ENCODE results near the gene PSMC3. TPM values are rescaled to one million over a fixed set of nuclear protein-coding genes. Genes with fewer than 3 reads are reported as not detected.

PSMC3 gene
- total and polyA plus RNA-seq, 2 of the 13 experiments (the other 11 are each of a cell fraction or from before 2014, with no cell fraction given), result 75.8 to 214 TPM

DNA sequence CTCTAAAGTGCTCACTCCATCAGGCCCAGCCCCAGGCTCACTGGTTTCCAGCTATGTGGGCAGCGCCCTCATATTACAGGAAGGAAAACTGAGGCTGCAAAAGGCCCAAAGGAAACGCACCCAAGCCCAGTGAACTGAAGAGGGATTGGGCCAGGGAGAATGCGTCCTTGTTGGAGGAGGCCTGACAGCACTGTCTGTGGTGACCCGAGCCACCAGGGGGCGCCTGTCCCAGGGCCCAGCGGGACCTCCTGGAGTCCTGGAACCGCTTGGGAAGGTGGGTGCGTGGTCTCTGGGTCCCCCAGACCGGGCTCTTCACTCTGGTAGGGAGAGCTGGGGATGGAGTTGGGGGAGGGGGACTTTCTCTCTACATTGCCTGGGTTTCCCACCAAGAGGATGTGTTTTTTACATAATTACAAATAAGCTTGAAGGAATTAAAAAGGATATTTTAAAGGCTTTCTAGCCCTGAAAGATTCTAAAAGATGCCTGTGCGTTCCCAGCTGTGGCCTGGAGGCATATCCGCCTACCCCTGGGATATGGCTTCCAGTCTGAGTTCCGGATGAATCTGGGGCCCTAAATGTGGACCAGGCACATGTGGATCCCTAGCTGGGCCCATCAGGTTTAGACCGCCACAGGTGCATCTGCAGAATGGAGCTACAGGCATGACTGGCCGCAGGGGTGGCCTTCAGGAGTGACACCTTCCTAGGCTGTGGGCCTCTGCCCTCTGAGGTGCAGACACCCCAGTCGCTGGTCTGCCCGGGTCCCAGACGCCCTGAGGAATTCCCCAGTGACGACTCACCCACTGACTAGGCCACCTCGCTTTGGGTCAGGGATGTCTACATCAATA, 52.1 kb downstream of the PSMC3 start (continued):
- TF ChIP-seq RBFOX2 (IDR thresholded peaks at IDR 0.05; ENCODE audit: low read depth, low read length) (no peak), ZNF616 (CRISPR knock-in tag; IDR thresholded peaks at IDR 0.05; ENCODE audit: low read depth) (no peak), ZNF558 (CRISPR knock-in tag; IDR thresholded peaks at IDR 0.05; ENCODE audit: borderline replicate concordance) (no peak), DNMT3B (CRISPR knock-in tag; conservative IDR thresholded peaks at IDR 0.05) (no peak), RFX5 (IDR thresholded peaks at IDR 0.05; ENCODE audit: low read depth, low read length) (no peak), ZFP90 (CRISPR knock-in tag; IDR thresholded peaks at IDR 0.05; ENCODE audit: borderline replicate concordance) (no peak), ZIK1 (CRISPR knock-in tag; IDR thresholded peaks at IDR 0.05; ENCODE audit: borderline replicate concordance, low read depth) (no peak), MTF2 (CRISPR knock-in tag; IDR thresholded peaks at IDR 0.05; ENCODE audit: borderline replicate concordance) (no peak), KLF12 (CRISPR knock-in tag; IDR thresholded peaks at IDR 0.05; ENCODE audit: borderline replicate concordance) (no peak), ZBTB49 (CRISPR knock-in tag; IDR thresholded peaks at IDR 0.05; ENCODE audit: borderline replicate concordance) (no peak), ZSCAN21 (CRISPR knock-in tag; IDR thresholded peaks at IDR 0.05; ENCODE audit: borderline replicate concordance) (no peak), SOX13 (IDR thresholded peaks at IDR 0.05) (no peak), SOX13 (CRISPR knock-in tag; conservative IDR thresholded peaks at IDR 0.05 in 1 of 2, IDR thresholded peaks at IDR 0.05 in 1 of 2) (no peak), NPAS2 (CRISPR knock-in tag; IDR thresholded peaks at IDR 0.05; ENCODE audit: borderline replicate concordance) (no peak), CENPBD1 (CRISPR knock-in tag; IDR thresholded peaks at IDR 0.05; ENCODE audit: borderline replicate concordance, low read depth) (no peak), SP1 (IDR thresholded peaks at IDR 0.05) (no peak), SP1 (CRISPR knock-in tag; IDR thresholded peaks at IDR 0.05) (no peak), TCF7L2 (IDR thresholded peaks at IDR 0.05; ENCODE audit: low read depth, low read length) (no peak)
- TF ChIP-seq, protein P1, sequence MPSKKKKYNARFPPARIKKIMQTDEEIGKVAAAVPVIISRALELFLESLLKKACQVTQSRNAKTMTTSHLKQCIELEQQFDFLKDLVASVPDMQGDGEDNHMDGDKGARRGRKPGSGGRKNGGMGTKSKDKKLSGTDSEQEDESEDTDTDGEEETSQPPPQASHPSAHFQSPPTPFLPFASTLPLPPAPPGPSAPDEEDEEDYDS (CRISPR knock-in tag; IDR thresholded peaks at IDR 0.05), result no peak
- TF ChIP-seq, protein P2, sequence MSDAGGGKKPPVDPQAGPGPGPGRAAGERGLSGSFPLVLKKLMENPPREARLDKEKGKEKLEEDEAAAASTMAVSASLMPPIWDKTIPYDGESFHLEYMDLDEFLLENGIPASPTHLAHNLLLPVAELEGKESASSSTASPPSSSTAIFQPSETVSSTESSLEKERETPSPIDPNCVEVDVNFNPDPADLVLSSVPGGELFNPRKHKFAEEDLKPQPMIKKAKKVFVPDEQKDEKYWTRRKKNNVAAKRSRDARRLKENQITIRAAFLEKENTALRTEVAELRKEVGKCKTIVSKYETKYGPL (CRISPR knock-in tag; IDR thresholded peaks at IDR 0.05), result no peak
- TF ChIP-seq, protein P3, sequence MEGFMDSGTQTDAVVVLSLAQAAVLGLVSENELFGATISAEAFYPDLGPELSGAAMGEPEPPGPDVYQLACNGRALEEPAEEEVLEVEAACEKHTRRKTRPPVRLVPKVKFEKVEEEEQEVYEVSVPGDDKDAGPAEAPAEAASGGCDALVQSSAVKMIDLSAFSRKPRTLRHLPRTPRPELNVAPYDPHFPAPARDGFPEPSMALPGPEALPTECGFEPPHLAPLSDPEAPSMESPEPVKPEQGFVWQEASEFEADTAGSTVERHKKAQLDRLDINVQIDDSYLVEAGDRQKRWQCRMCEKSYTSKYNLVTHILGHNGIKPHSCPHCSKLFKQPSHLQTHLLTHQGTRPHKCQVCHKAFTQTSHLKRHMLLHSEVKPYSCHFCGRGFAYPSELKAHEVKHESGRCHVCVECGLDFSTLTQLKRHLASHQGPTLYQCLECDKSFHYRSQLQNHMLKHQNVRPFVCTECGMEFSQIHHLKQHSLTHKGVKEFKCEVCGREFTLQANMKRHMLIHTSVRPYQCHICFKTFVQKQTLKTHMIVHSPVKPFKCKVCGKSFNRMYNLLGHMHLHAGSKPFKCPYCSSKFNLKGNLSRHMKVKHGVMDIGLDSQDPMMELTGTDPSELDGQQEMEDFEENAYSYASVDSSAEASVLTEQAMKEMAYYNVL (CRISPR knock-in tag; IDR thresholded peaks at IDR 0.05; ENCODE audit: borderline replicate concordance), result no peak
- TF ChIP-seq, protein P4, sequence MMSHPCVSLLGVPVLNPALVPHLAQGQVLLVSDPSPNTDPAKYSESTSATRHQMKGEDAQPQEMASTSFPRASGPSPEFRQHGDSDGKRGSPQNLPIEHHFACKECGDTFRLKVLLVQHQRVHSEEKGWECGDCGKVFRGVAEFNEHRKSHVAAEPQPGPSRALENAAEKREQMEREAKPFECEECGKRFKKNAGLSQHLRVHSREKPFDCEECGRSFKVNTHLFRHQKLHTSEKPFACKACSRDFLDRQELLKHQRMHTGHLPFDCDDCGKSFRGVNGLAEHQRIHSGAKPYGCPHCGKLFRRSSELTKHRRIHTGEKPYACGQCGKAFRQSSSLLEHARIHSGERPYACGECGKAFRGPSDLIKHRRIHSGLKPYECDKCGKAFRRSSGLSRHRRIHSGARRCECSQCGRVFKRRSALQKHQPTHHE (CRISPR knock-in tag; IDR thresholded peaks at IDR 0.05; ENCODE audit: borderline replicate concordance), result no peak
